Breast epithelium (tissue), 3 donors: ENCODE measurements around the gene DOCK3.

Source experiments
- POLR2A ChIP-seq: fragments of 450-650 bp; IDR thresholded peaks from one replicate; pipeline ENCODE4 v1.6.1; 2016; ENCODE audit warnings: antibody characterized with exemption, mild to moderate bottlenecking, moderate library complexity
- TF ChIP-seq, protein P1 (sequence below), 3 donors: fragments of 450-650 bp; IDR thresholded peaks; one replicate each; pipeline ENCODE4 v1.5.1; 2016 to 2017; ENCODE audit warnings: antibody characterized with exemption in 3 of 3, mild to moderate bottlenecking in 3 of 3, moderate library complexity in 3 of 3

GRCh38 chr3:51224283-51224682, 549.6 kb downstream of the DOCK3 start:
- TF ChIP-seq, protein P1, sequence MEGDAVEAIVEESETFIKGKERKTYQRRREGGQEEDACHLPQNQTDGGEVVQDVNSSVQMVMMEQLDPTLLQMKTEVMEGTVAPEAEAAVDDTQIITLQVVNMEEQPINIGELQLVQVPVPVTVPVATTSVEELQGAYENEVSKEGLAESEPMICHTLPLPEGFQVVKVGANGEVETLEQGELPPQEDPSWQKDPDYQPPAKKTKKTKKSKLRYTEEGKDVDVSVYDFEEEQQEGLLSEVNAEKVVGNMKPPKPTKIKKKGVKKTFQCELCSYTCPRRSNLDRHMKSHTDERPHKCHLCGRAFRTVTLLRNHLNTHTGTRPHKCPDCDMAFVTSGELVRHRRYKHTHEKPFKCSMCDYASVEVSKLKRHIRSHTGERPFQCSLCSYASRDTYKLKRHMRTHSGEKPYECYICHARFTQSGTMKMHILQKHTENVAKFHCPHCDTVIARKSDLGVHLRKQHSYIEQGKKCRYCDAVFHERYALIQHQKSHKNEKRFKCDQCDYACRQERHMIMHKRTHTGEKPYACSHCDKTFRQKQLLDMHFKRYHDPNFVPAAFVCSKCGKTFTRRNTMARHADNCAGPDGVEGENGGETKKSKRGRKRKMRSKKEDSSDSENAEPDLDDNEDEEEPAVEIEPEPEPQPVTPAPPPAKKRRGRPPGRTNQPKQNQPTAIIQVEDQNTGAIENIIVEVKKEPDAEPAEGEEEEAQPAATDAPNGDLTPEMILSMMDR (IDR thresholded peaks at IDR 0.05), result no peak
- TF ChIP-seq POLR2A, result no peak
